ENCODE results near the gene RPL7A. TPM values are rescaled to one million over a fixed set of nuclear protein-coding genes. Genes with fewer than 3 reads are reported as not detected.
"Not testable (repeated sequence)": the region's sequence is repeated elsewhere in the genome, so short reads cannot be mapped to it uniquely, and the experiment has no call there.

RPL7A gene
- total RNA-seq, 1 donor from 2014 or later, result 2,222 TPM

DNA sequence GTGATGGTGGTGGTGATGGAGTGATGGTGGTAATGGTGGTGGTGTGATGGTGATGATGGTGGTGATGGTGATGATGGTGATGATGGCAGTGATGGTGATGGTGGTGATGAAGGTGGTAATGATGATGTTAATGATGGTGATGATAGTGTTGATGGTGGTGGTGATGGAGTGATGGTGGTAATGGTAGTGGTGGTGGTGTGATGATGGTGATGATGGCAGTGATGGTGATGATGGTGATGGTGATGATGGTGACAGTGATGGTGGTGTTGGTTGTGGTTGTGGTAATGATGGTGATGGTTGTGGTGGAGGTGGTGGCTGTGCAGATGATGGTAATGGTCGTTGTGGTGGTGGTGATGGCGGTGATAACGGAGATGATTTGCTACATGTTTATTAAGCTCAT is 35.4 kb downstream of the RPL7A start:
- intact Hi-C loops (cut with micrococcal nuclease), result no loop called here

DNA sequence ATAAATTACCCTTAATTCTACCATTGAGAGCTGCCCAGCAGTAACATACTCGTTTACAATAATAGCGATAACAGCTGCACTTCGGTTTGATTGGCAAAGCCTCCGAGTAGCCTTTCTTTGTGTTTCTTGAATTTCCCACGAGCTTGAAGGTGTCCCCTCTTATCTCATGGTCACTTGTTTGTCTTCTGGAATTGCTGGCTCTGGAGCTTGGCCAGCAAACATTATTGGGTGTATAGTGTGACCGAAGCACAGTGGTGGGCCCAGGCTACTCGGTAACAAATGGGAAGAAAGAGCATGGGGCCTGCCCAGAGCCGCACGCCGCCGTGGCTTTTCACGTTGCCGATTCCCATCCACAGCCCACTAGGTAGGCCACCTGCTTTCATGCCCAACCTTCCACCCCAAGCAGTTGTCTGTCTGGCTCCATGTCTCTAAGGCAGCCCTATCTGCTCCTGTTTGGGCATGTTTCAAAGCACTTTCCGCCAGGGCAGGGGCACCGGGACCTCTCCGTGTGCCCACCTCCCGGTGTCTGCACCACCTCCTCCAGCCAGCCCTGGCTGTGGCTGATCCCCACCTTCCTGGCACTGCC is 36.8 kb downstream of the RPL7A start:
- intact Hi-C loops (cut with micrococcal nuclease), result no loop called here

DNA sequence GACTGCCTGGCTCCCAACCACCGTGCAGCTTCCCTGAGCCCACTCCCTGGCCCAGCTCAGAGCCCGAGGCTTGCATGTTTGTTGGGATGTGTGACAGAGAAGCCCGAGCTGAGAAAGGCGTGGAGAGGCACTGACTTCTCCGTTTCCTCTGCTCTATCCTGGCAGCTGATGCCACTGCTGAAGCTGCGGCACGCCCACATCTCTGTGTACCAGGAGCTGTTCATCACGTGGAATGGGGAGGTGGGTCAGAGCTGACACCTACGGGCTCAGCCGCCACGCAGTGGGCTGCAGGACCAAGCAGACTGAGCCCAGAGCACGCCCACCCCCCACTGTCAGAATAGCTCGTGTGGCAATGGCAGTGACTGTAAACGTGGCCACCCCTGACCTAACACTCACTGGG is 37.4 kb downstream of the RPL7A start:
- intact Hi-C loops (cut with micrococcal nuclease), result no loop called here

DNA sequence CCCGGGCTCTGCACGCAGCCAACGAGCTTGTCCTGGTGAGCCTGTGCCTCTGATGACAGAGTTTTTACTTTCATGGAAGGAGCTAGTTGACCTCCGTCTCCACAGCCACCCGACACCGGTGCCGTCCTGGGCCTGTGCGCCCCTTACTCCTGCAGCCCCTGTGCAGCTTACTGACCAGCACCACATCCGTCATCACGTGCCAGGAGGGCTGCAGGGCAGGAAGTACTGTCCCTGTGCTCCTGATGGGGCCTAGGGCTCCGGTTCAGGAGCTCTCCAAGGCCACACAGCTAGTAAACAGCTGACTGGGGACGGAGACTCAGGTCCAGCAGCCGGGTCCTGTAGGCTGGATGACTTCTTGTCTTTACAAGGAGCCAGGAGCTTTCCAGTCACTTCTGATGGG is 38.3 kb downstream of the RPL7A start:
- intact Hi-C loops (cut with micrococcal nuclease), result no loop called here

DNA sequence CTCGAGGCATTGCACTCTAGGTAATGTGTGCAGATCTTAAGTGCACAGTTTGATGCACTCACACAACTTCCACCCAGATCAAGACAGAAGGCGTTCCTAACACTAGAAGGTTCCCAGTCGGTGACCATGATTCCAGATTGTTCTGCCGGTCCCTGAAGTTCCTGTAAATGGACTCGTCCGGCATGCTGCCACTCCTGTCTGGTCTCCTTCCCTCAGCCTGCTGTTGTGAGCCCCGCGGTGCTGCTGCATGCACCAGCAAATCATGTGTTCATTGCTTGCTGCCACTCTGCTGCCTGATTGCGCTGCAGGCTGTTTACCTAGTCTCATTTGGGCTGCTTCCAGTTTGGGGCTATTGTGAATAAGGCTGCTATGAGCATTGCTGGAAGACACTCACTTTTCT is 39.7 kb downstream of the RPL7A start:
- intact Hi-C loops (cut with micrococcal nuclease), result no loop called here

DNA sequence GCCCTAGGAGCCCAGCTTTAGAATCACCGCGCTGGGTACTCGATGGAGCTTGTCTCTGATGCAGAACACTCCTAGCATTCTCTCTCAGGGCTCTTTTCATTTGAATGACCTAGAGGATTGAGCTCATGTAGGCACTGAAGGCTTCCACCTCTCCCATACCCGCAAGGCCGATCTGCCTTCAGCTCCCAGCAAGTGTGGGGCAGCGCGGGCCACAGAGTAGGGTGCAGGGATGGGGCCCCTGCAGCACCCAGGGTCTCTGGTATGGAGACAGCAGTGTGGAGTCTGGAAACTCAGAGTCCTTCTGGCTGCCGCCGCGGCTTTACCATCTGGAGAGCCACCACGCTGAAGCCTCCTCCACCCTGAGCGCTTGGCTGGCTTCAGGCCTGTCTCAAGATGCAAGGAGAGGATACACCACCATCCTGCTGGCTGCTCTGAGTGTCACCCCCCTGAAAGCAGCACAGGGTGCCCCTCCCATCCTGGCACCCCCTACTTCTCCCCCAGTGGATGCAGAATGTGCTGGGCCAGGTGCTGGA is 41.1 kb downstream of the RPL7A start:
- intact Hi-C loops (cut with micrococcal nuclease), result no loop called here

DNA sequence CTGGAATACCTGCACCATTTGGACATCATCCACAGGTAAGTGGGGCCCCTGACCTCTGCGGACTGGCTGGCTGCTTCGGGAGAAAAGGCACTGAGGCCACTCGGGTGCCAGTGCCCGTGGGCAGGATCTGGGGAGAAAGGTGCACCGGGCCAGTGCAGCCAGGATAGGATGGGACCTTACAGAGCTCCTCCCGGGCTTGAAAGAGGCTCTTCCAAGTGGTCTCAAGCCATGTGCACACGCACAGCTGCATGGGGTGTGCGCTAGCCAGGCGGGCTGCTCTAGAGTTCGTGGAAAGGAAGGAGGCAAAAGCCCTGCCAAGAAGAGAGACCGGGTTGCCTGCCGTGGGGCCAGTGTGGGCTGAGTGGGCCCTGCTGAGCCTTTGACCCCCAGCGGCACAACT is 41.5 kb downstream of the RPL7A start:
- intact Hi-C loops (cut with micrococcal nuclease), result no loop called here

DNA sequence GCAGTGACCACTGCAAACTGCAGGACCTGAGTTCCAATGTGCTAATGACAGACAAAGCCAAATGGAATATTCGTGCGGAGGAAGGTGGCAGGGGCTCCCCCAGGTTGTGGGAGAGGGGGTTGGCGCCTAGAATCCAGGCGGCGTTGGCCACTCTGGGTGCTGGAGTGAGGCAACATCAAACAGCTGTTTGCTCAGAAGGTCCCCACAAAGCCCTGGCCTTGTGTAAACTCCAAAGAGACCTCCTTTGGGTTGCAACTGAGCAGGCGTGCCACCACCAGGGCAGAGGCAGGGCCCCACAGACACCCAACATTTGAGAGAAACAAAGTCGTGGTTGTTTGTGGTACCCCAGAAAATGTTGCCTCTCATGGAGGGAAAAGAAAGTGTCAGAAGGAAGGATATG is 42.7 kb downstream of the RPL7A start:
- intact Hi-C loops (cut with micrococcal nuclease), result no loop called here

DNA sequence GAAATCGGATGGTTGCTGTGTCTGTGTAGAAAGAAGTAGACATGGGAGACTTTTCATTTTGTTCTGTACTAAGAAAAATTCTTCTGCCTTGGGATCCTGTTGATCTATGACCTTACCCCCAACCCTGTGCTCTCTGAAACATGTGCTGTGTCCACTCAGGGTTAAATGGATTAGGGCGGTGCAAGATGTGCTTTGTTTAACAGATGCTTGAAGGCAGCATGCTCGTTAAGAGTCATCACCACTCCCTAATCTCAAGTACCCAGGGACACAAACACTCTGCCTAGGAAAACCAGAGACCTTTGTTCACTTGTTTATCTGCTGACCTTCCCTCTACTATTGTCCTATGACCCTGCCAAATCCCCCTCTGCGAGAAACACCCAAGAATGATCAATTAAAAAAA is 43.4 kb downstream of the RPL7A start:
- intact Hi-C loops (cut with micrococcal nuclease), result not testable (repeated sequence)

DNA sequence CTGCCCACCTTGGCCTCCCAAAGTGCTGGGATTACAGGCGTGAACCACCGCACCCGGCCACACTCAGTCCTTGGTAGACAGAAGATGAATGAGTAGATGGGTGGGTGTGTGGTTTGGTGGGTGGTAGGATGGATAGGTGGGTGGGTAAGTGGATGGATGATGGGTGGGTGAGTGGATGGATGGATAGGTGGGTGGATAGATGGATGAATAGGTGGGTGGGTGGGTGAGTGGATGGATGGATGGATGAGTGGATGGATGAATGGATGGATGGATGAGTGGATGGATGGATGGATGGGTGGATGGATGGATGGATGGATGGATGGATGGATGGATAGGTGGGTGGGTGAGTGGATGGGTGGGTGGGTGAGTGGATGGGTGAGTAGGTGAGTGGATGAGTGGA is 44.3 kb downstream of the RPL7A start:
- intact Hi-C loops (cut with micrococcal nuclease), result not testable (repeated sequence)

DNA sequence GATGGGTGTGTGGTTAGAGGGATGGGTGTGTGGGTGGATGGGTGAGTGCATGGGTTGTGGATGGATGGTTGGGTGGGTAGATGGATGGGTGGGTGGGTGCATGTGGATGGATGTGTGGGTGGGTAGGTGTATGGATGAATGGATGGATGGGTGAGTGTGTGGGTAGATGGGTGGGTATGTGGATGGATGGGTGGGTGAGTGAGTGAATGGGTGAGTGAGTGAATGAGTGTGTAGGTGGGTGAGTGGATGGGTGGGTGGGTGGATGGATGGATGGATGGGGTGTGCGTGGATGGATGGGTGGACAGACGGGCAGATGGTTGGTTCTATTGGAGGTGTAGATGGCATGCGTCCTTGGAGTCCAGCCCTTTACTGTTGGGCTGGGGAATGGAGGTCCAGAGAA is 45.4 kb downstream of the RPL7A start:
- intact Hi-C loops (cut with micrococcal nuclease), result no loop called here

DNA sequence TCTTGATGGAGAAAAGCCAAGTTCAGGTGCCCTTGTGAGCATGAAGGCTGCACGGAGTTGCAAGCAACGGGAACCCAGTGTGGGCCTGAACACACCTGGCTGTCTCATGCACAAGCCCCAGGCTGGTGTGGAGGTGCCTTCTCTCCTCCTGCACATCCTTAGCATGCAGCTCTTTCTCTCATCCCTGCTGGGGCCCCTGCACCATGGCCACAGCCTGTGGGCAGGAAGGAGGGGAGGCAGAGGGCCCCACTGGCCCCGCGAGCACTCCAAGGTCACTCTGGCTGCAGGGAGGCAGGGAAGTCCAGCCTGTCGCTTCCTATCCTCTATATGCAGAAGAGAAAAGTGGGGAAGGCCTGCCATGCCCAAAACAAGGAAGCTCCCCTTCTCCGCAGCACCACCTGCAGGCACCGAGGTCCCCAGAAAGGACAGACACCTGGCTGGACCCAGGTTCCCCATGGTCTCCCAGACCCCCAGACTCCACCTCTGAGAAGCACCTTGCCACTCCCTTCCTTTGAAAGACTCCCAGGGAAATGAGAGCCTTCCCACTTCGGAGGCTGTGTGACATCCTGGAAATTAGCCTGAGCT is 46.8 kb downstream of the RPL7A start:
- intact Hi-C loops (cut with micrococcal nuclease), result no loop called here

DNA sequence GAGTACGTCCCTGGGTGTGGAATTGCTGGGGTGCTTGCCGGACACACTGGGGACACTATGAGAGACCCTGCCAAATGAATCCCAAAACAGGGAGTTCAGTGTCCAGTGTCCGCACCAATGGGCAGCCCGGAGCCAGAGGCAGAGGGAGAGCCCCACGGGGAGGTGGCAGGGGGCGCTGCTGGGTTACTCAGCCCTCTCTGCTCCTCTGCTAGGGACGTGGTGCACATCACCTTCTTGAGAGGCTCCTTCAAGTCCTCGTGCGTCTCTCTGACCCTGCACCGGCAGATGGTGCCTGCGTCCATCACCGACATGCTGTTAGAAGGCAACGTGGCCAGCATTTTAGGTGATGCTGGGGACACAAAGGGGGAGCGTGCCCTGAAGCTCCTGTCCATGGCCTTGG is 48.9 kb downstream of the RPL7A start:
- intact Hi-C loops (cut with micrococcal nuclease), result no loop called here

DNA sequence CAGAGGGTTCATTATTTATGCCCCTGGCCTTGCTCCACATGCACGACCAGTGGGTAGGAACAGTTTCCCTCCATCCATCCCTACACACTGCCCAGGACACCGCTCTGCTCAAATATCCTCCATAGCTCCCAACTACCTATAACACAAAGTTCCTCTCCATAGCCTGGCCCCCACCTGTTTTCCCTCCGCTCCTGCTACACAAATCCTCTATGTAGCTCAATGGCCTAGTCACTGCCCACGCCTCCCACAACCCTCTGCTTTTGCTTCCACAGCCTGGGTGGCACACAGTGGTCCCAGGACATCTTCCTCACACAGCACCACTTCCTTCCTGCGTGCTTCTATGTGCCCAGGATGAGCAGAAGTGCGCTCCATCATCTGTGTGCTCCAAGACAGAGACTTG is 49.4 kb downstream of the RPL7A start:
- intact Hi-C loops (cut with micrococcal nuclease), result no loop called here

DNA sequence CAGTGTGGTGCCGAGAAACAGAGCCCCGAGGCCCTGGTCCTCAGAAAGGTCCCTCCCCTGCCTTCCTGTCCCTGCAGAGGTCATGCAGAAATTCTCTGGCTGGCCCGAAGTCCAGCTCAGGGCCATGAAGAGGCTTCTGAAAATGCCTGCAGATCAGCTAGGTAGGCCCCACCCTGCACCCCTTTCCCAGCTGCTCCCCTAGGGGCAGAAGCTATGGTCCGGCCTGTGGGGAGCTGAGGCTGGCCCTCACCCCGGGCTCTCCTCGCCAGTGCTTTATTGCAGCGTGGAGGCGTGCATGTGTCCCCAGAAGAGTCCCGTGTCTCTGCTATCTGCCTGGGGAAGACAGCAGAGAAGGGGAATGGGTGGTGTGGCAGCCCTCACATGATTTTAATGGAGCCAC is 49.9 kb downstream of the RPL7A start:
- intact Hi-C loops (cut with micrococcal nuclease), result no loop called here

DNA sequence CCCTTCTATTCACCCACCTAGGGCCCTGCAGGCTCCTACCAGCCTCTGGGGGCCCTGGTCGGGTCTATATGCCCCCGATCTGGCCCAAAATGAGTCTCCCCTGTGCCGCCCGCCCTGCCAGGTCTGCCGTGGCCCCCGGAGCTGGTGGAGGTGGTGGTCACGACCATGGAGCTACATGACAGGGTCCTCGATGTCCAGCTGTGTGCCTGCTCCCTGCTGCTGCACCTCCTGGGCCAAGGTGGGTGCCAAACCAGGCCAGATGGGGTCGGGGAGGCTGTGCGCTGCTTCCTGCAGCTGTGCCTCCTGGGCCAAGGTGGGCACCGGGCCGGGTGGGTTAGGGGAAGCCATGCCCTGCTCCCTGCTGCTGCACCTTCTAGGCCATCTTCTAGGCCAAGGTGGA is 52.3 kb downstream of the RPL7A start:
- intact Hi-C loops (cut with micrococcal nuclease), result no loop called here

Other genes with a start within 250 kb of the RPL7A start
- 65.7 and 70.0 TPM in 2 replicates for gene RALGDS, start 227.0 kb upstream of the RPL7A start, total RNA-seq
- 5.7 and 6.7 TPM in 2 replicates for gene GBGT1, start 184.3 kb upstream of the RPL7A start, total RNA-seq
- not detected in 2 replicates for gene OBP2B, start 139.0 kb upstream of the RPL7A start, total RNA-seq
- 2.0 and 3.2 TPM in 2 replicates for gene ABO, start 73.0 kb upstream of the RPL7A start, total RNA-seq
- gene SURF6, start 12.0 kb upstream of the RPL7A start, total RNA-seq, result 17.9 and 19.0 TPM in 2 replicates
- 27.0 and 27.9 TPM in 2 replicates for gene MED22, start 87 bp upstream of the RPL7A start, total RNA-seq
- gene SURF1, start 8.3 kb downstream of the RPL7A start, total RNA-seq, result 40.3 and 40.9 TPM in 2 replicates
- 14.5 and 16.0 TPM in 2 replicates for gene SURF2, start 8.3 kb downstream of the RPL7A start, total RNA-seq
- gene SURF4, start 27.8 kb downstream of the RPL7A start, total RNA-seq, result 203 and 205 TPM in 2 replicates
- gene STKLD1, start 28.1 kb downstream of the RPL7A start, total RNA-seq, result 0.59 and 1.1 TPM in 2 replicates
- 25.6 and 26.1 TPM in 2 replicates for gene REXO4, start 69.8 kb downstream of the RPL7A start, total RNA-seq
- 2.3 TPM in 2 replicates for gene ADAMTS13, start 74.1 kb downstream of the RPL7A start, total RNA-seq
- 0.75 and 0.82 TPM in 2 replicates for gene CACFD1, start 111.8 kb downstream of the RPL7A start, total RNA-seq
- 2.6 and 2.7 TPM in 2 replicates for gene SLC2A6, start 130.9 kb downstream of the RPL7A start, total RNA-seq
- not detected in 2 replicates for gene MYMK, start 176.7 kb downstream of the RPL7A start, total RNA-seq
- not detected in 2 replicates for gene ADAMTSL2, start 186.5 kb downstream of the RPL7A start, total RNA-seq